Endodermal cell (in vitro differentiated cells): ENCODE data around the gene CNST. TPM values are rescaled to one million over a fixed set of nuclear protein-coding genes. Genes with fewer than 3 reads are reported as not detected.
A peak's percentile ranks its signal among the peaks of the same experiment; 100 is the strongest.

ENCODE experiments used
- DNase-seq: peaks from one replicate; pipeline ENCODE4 v3.0.0-alpha.2; 2017
- H3K27ac ChIP-seq: 2 replicates; pipeline ENCODE4 v1.5.1; 2013; ENCODE audit warnings: mild to moderate bottlenecking, low read depth, low read length, moderate library complexity
- H3K27me3 ChIP-seq: 2 replicates; pipeline ENCODE4 v1.6.1; 2013; ENCODE audit warnings: mild to moderate bottlenecking, low read length, moderate library complexity; ENCODE audit not compliant: insufficient read depth, control insufficient read depth, poor library complexity, severe bottlenecking
- H3K36me3 ChIP-seq: 2 replicates; pipeline ENCODE4 v1.7.0; 2013; ENCODE audit warnings: mild to moderate bottlenecking, low read length, moderate library complexity; ENCODE audit not compliant: control insufficient read depth, insufficient read depth
- H3K4me1 ChIP-seq: one replicate; pipeline ENCODE4 v1.7.0; 2013; ENCODE audit warnings: low read length; ENCODE audit not compliant: control insufficient read depth, insufficient read depth
- H3K4me3 ChIP-seq: 2 replicates; pipeline ENCODE4 v1.5.1; 2013; ENCODE audit warnings: mild to moderate bottlenecking, low read length, moderate library complexity
- H3K9ac ChIP-seq: 2 replicates; pipeline ENCODE4 v1.6.1; 2013; ENCODE audit warnings: mild to moderate bottlenecking, low read length, moderate library complexity; ENCODE audit not compliant: poor library complexity, severe bottlenecking; ENCODE audit errors: extremely low read depth
- H3K9me3 ChIP-seq: 2 replicates; pipeline ENCODE4 v1.6.1; 2013; ENCODE audit warnings: mild to moderate bottlenecking, low read length, moderate library complexity; ENCODE audit not compliant: control insufficient read depth
- H3K27ac Mint-ChIP-seq: 2 replicates; pipeline ENCODE4 v1.8.0; 2020; ENCODE audit warnings: mixed read lengths
- H3K27me3 Mint-ChIP-seq: 2 replicates; pipeline ENCODE4 v1.8.0; 2021; ENCODE audit warnings: mild to moderate bottlenecking, mixed read lengths; ENCODE audit not compliant: insufficient read depth
- H3K36me3 Mint-ChIP-seq: 2 replicates; pipeline ENCODE4 v1.8.0; 2020; ENCODE audit warnings: low read depth, mixed read lengths
- H3K4me1 Mint-ChIP-seq: 2 replicates; pipeline ENCODE4 v1.8.0; 2020; ENCODE audit warnings: mixed read lengths
- H3K4me3 Mint-ChIP-seq: 2 replicates; pipeline ENCODE4 v1.8.0; 2020; ENCODE audit warnings: mild to moderate bottlenecking, moderate library complexity, mixed read lengths
- H3K9me3 Mint-ChIP-seq: 2 replicates; pipeline ENCODE4 v1.8.0; 2020; ENCODE audit warnings: mild to moderate bottlenecking, mixed read lengths
- CTCF ChIP-seq: fragments of 200-600 bp; sonication (generic); conservative IDR thresholded peaks from 2 replicates; pipeline ENCODE4 v1.5.0; 2021; ENCODE audit warnings: antibody characterized with exemption, mild to moderate bottlenecking
- WGBS, 2 experiments: methylation state at CpG; one replicate each; pipeline versions ENCODE4 v1.1.5 to v1.1.7; 2013; ENCODE audit warnings: missing lambda C conversion rate in 2 of 2, mixed read lengths in 1 of 2; ENCODE audit not compliant: insufficient coverage in 1 of 2, insufficient read length in 1 of 2; 5-methylcytosine and 5-hydroxymethylcytosine counted together
- total RNA-seq, 2 donors: library from RNA; stranded (reverse); fragmentation: NEBNext Ultra II Directional in 1 of 2; extraction: Animal tissue kit (Norgen Biotek cat#: 25700) in 1 of 2; gene quantifications; 2 replicates in 1 of 2; 3 replicates in 1 of 2; pipeline ENCODE4 v1.2.1, GENCODE V29; 2021

Gene CNST
- total RNA-seq, 2 donors from 2014 or later, result 14.7 to 20.3 TPM

DNA sequence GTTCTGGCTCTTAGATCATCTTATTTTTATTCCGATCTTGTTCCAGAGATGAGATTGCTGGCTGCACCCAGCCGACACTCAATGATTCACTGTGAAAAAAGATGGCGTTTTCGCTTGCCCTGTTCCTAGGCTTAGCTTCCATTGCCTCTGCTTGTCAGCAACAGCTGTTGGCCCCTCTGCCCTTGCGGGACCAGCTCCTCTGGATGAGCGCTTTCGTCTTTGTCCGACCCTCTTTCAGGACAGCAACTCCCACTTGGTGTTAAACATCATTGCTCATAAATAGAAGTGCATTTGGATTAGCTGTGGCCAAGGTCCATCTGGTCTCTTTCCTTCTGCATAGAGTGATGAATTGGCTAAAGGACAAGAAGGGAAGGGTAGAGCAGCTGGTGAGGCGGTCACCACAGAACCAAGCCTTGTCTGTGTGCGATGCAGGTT, 114.5 kb downstream of the CNST start:
- peak overlapping the region; percentile 84 for H3K27ac ChIP-seq
- H3K9me3 ChIP-seq, result no peaks in the 10 kb centered on the region
- H3K4me1 ChIP-seq, result no peaks in the 10 kb centered on the region
- no peak overlapping the region for H3K9ac ChIP-seq
- no peak for TF ChIP-seq CTCF
- no peaks in the 10 kb centered on the region for H3K9me3 Mint-ChIP-seq
- no peak for DNase-seq
- H3K4me1 Mint-ChIP-seq, result no peaks in the 10 kb centered on the region
- H3K36me3 ChIP-seq, result no peaks in the 10 kb centered on the region
- no peaks in the 10 kb centered on the region for H3K36me3 Mint-ChIP-seq
- H3K27ac Mint-ChIP-seq, result no peak overlapping the region
- H3K4me3 Mint-ChIP-seq, result no peak overlapping the region
- WGBS, 2 experiments, result 94 to 96% methylated on average over 7 to 10 of the region's 10 CpGs
- H3K4me3 ChIP-seq, result no peak overlapping the region
- no peaks in the 10 kb centered on the region for H3K27me3 ChIP-seq
- no peaks in the 10 kb centered on the region for H3K27me3 Mint-ChIP-seq

DNA sequence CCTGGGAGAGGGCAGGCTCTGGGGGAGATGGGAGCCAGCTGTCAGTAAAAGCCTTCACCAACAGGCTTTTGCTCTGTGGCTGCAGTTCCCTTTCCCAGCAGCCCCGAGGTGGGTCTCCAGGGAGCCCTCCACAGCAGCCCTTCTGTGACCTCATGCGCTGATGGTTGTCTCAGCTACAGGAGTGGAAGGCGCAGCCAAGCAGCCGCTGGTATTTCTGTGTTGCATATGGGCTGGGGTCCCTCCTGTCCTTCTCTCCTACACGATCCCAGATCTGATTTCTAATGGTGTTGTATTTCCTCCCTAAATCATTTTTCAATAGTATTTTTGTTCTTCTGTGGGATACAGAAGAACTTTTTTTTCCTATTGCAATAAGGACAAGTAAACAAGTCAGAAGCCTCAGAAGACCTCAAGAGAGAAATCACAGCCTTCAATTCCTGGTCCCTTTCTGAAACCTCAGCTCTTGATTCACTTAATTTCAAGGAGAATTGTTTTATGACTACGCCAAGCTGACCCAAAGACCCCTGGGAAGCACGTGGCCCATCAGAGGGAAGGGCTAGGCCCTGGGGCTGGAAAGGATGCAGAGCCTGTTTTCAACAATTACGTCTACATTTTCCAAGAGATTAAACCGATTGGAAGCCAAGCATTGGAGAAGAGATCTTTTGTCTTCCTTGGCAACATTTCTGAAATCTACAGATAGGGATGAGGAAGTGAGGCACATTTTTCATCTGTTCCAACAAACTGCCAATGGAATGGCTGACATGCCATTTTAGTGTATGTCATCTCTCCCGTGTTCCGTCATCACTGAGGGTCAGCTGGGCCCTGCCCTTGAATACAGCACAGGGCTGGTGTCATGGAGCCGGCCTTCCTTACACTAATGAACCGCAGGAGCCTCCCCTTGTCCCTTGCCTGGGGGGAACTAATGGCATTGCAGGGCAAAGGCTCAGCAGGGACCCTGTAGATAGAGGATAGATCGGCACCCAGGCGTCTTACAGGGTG, 115.9 kb downstream of the CNST start:
- Mint-ChIP-seq H3K27me3 (no peaks in the 10 kb centered on the region), H3K4me3 (no peak overlapping the region), H3K27ac (no peak overlapping the region), H3K36me3 (no peaks in the 10 kb centered on the region), H3K4me1 (no peaks in the 10 kb centered on the region), H3K9me3 (no peaks in the 10 kb centered on the region)
- TF ChIP-seq CTCF, result no peak
- DNase-seq, result no peak
- Histone ChIP-seq H3K27ac (peak overlapping the region; percentile 64), H3K4me1 (no peaks in the 10 kb centered on the region), H3K9me3 (no peaks in the 10 kb centered on the region), H3K27me3 (no peaks in the 10 kb centered on the region), H3K4me3 (no peak overlapping the region), H3K9ac (no peak overlapping the region), H3K36me3 (no peaks in the 10 kb centered on the region)
- WGBS, 2 experiments, result 94 to 97% methylated on average over 11 to 15 of the region's 15 CpGs

GRCh38 chr1:246683521-246683920, 117.3 kb downstream of the CNST start:
- no peak for DNase-seq
- Histone ChIP-seq H3K4me1 (no peaks in the 10 kb centered on the region), H3K27ac (no peak overlapping the region), H3K36me3 (no peaks in the 10 kb centered on the region), H3K9me3 (no peaks in the 10 kb centered on the region), H3K9ac (no peak overlapping the region), H3K27me3 (no peaks in the 10 kb centered on the region), H3K4me3 (no peak overlapping the region)
- Mint-ChIP-seq H3K27ac (no peak overlapping the region), H3K36me3 (no peaks in the 10 kb centered on the region), H3K27me3 (no peaks in the 10 kb centered on the region), H3K4me3 (no peak overlapping the region), H3K4me1 (no peaks in the 10 kb centered on the region), H3K9me3 (no peaks in the 10 kb centered on the region)
- WGBS, 2 experiments, result 92 to 97% methylated on average over 8 to 9 of the region's 9 CpGs
- no peak for TF ChIP-seq CTCF
